Measurements from ENCODE around the gene CD48. TPM values are rescaled to one million over a fixed set of nuclear protein-coding genes. Genes with fewer than 3 reads are reported as not detected.

CD48 gene
- total RNA-seq, 1 donor from 2014 or later: not detected

GRCh38 chr1:160670701-160671100, 40.9 kb downstream of the CD48 start:
- Mint-ChIP-seq H3K4me1 (ENCODE audit: unreplicated experiment) (peaks cover 15% of the 10 kb centered on the region), H3K27ac (ENCODE audit: unreplicated experiment) (no peak overlapping the region), H3K27me3 (ENCODE audit: unreplicated experiment) (no peaks in the 10 kb centered on the region), H3K4me3 (ENCODE audit: unreplicated experiment) (no peak overlapping the region), H3K36me3 (ENCODE audit: low read depth, unreplicated experiment) (no peaks in the 10 kb centered on the region), H3K9me3 (ENCODE audit: unreplicated experiment) (no peaks in the 10 kb centered on the region)
- no peak for TF ChIP-seq CTCF (IDR thresholded peaks at IDR 0.05; ENCODE audit: unreplicated experiment)
- DNase-seq (ENCODE audit: low spot score): no peak

GRCh38 chr1:160669802-160670201, 41.8 kb downstream of the CD48 start:
- H3K27ac Mint-ChIP-seq (ENCODE audit: unreplicated experiment): no peak overlapping the region

GRCh38 chr1:160669276-160669675, 42.3 kb downstream of the CD48 start:
- Mint-ChIP-seq H3K4me1 (ENCODE audit: unreplicated experiment) (peaks cover 24% of the 10 kb centered on the region), H3K9me3 (ENCODE audit: unreplicated experiment) (no peaks in the 10 kb centered on the region), H3K27ac (ENCODE audit: unreplicated experiment) (no peak overlapping the region), H3K4me3 (ENCODE audit: unreplicated experiment) (no peak overlapping the region), H3K36me3 (ENCODE audit: low read depth, unreplicated experiment) (no peaks in the 10 kb centered on the region), H3K27me3 (ENCODE audit: unreplicated experiment) (no peaks in the 10 kb centered on the region)
- no peak for TF ChIP-seq CTCF (IDR thresholded peaks at IDR 0.05; ENCODE audit: unreplicated experiment)
- DNase-seq (ENCODE audit: low spot score): no peak

More at GRCh38 chr1:160669802-160670201, 41.8 kb downstream of the CD48 start:
- Mint-ChIP-seq H3K36me3 (ENCODE audit: low read depth, unreplicated experiment) (no peaks in the 10 kb centered on the region), H3K4me1 (ENCODE audit: unreplicated experiment) (peaks cover 22% of the 10 kb centered on the region), H3K27me3 (ENCODE audit: unreplicated experiment) (no peaks in the 10 kb centered on the region), H3K9me3 (ENCODE audit: unreplicated experiment) (no peaks in the 10 kb centered on the region), H3K4me3 (ENCODE audit: unreplicated experiment) (no peak overlapping the region)
- no peak for TF ChIP-seq CTCF (IDR thresholded peaks at IDR 0.05; ENCODE audit: unreplicated experiment)
- no peak for DNase-seq (ENCODE audit: low spot score)

- DNase-seq (ENCODE audit: low spot score): no peak
- Mint-ChIP-seq H3K27ac (ENCODE audit: unreplicated experiment) (no peak overlapping the region), H3K9me3 (ENCODE audit: unreplicated experiment) (no peaks in the 10 kb centered on the region), H3K4me1 (ENCODE audit: unreplicated experiment) (peaks cover 35% of the 10 kb centered on the region), H3K36me3 (ENCODE audit: low read depth, unreplicated experiment) (no peaks in the 10 kb centered on the region), H3K4me3 (ENCODE audit: unreplicated experiment) (no peak overlapping the region), H3K27me3 (ENCODE audit: unreplicated experiment) (peaks cover 2% of the 10 kb centered on the region)
- no peak for TF ChIP-seq CTCF (IDR thresholded peaks at IDR 0.05; ENCODE audit: unreplicated experiment)
These were observed 43.7 kb downstream of the CD48 start for GRCh38 chr1:160667896-160668295.

GRCh38 chr1:160666079-160666442, 45.6 kb downstream of the CD48 start:
- DNase-seq (ENCODE audit: low spot score): no peak
- H3K4me1 Mint-ChIP-seq (ENCODE audit: unreplicated experiment): peaks cover 40% of the 10 kb centered on the region
- H3K27me3 Mint-ChIP-seq (ENCODE audit: unreplicated experiment): peaks cover 2% of the 10 kb centered on the region
- H3K36me3 Mint-ChIP-seq (ENCODE audit: low read depth, unreplicated experiment): no peaks in the 10 kb centered on the region
- H3K4me3 Mint-ChIP-seq (ENCODE audit: unreplicated experiment): no peak overlapping the region
- H3K27ac Mint-ChIP-seq (ENCODE audit: unreplicated experiment): no peak overlapping the region
- no peaks in the 10 kb centered on the region for H3K9me3 Mint-ChIP-seq (ENCODE audit: unreplicated experiment)
- no peak for TF ChIP-seq CTCF (IDR thresholded peaks at IDR 0.05; ENCODE audit: unreplicated experiment)
